ENCODE measurements around the gene UPK1A. TPM values are rescaled to one million over a fixed set of nuclear protein-coding genes. Genes with fewer than 3 reads are reported as not detected.

UPK1A gene
- total RNA-seq, result 0.16 TPM in 1 of 2 replicates, not detected in the other

GRCh38 chr19:35666251-35666913 lies at the start of gene UPK1A:
UPK1A (plus strand) TSS chr19:35666517; CDS start chr19:35666813, 296 bp downstream.

GRCh38 chr19:35628565-35629331 lies 37.6 kb upstream of the UPK1A start, which contains the start of gene RBM42:
RBM42 (plus strand) TSS chr19:35629036; CDS start chr19:35629154, 118 bp downstream.

GRCh38 chr19:35641515-35642151 lies 24.7 kb upstream of the UPK1A start, which contains the start of gene ETV2:
ETV2 (plus strand) TSS chr19:35641745; CDS start chr19:35642461, 716 bp downstream.

GRCh38 chr19:35648017-35648961 lies 18.0 kb upstream of the UPK1A start, which contains the start of gene COX6B1:
COX6B1 (plus strand) TSS chr19:35648323; CDS start chr19:35651244, 2,921 bp downstream.

GRCh38 chr19:35704218-35704617 lies 37.9 kb downstream of the UPK1A start, which contains the start of gene ZBTB32:
ZBTB32 (plus strand) TSS chr19:35704558; CDS start chr19:35714627, 10,069 bp downstream.

GRCh38 chr19:35717665-35718344 lies 51.5 kb downstream of the UPK1A start, which contains the start of gene KMT2B:
KMT2B (plus strand) TSS chr19:35718003; CDS start chr19:35718019, 16 bp downstream.

Other genes starting within 250 kb of the UPK1A start
- gene FFAR2, start 218.3 kb upstream of the UPK1A start, total RNA-seq, result not detected in 2 replicates
- gene KRTDAP, start 176.1 kb upstream of the UPK1A start, total RNA-seq, result not detected in 2 replicates
- gene DMKN, start 152.9 kb upstream of the UPK1A start, total RNA-seq, result 29.5 and 70.4 TPM in 2 replicates
- not detected in 2 replicates for gene SBSN, start 138.2 kb upstream of the UPK1A start, total RNA-seq
- gene GAPDHS, start 133.1 kb upstream of the UPK1A start, total RNA-seq, result not detected in 2 replicates
- 118 and 129 TPM in 2 replicates for gene TMEM147, start 120.9 kb upstream of the UPK1A start, total RNA-seq
- not detected in 2 replicates for gene ATP4A, start 102.9 kb upstream of the UPK1A start, total RNA-seq
- not detected in 2 replicates for gene PMIS2, start 80.3 kb upstream of the UPK1A start, total RNA-seq
- 7.5 and 20.7 TPM in 2 replicates for gene HAUS5, start 53.8 kb upstream of the UPK1A start, total RNA-seq
- gene RBM42, start 37.5 kb upstream of the UPK1A start, total RNA-seq, result 79.6 and 99.4 TPM in 2 replicates
- 0.49 and 2.3 TPM in 2 replicates for gene ETV2, start 24.8 kb upstream of the UPK1A start, total RNA-seq
- 474 TPM in 2 replicates for gene COX6B1, start 18.2 kb upstream of the UPK1A start, total RNA-seq
- gene ZBTB32, start 38.0 kb downstream of the UPK1A start, total RNA-seq, result not detected in 2 replicates
- 10.9 and 17.2 TPM in 2 replicates for gene KMT2B, start 51.5 kb downstream of the UPK1A start, total RNA-seq
- 4.7 and 8.3 TPM in 2 replicates for gene IGFLR1, start 75.9 kb downstream of the UPK1A start, total RNA-seq
- gene U2AF1L4, start 78.9 kb downstream of the UPK1A start, total RNA-seq, result 5.4 and 9.0 TPM in 2 replicates
- gene PSENEN, start 79.1 kb downstream of the UPK1A start, total RNA-seq, result 61.4 and 72.5 TPM in 2 replicates
- gene LIN37, start 82.1 kb downstream of the UPK1A start, total RNA-seq, result 7.6 and 11.9 TPM in 2 replicates
- gene HSPB6, start 90.5 kb downstream of the UPK1A start, total RNA-seq, result 2.3 and 6.8 TPM in 2 replicates
- 13.4 and 22.7 TPM in 2 replicates for gene PROSER3, start 91.7 kb downstream of the UPK1A start, total RNA-seq
- 8.4 and 14.8 TPM in 2 replicates for gene ARHGAP33, start 109.0 kb downstream of the UPK1A start, total RNA-seq
- not detected in 2 replicates for gene PRODH2, start 146.3 kb downstream of the UPK1A start, total RNA-seq
- 0.13 TPM in 1 of 2 replicates, not detected in the other for gene NPHS1, start 186.0 kb downstream of the UPK1A start, total RNA-seq
- gene KIRREL2, start 190.4 kb downstream of the UPK1A start, total RNA-seq, result under 0.01 and 0.16 TPM in 2 replicates
- 9.8 and 33.7 TPM in 2 replicates for gene APLP1, start 202.1 kb downstream of the UPK1A start, total RNA-seq
- gene NFKBID, start 234.0 kb downstream of the UPK1A start, total RNA-seq, result 2.9 and 7.6 TPM in 2 replicates
- 0.38 TPM in 1 of 2 replicates, not detected in the other for gene HCST, start 236.0 kb downstream of the UPK1A start, total RNA-seq
- gene TYROBP, start 241.8 kb downstream of the UPK1A start, total RNA-seq, result not detected in 2 replicates